CD4-positive, CD25-positive, alpha-beta regulatory T cell (primary cell): ENCODE measurements around the gene OR2T34. TPM values are rescaled to one million over a fixed set of nuclear protein-coding genes. Genes with fewer than 3 reads are reported as not detected.
"Not testable (repeated sequence)": the region's sequence is repeated elsewhere in the genome, so short reads cannot be mapped to it uniquely, and the experiment has no call there.

Experiments
- ATAC-seq, 2 donors: fragments of 150-1000 bp; cut with Tn5 transposase; one replicate each; pipeline ENCODE4 v1.10.0; 2021; ENCODE audit warnings: low read depth in 2 of 2, moderate number of reproducible peaks in 2 of 2, moderate library complexity in 1 of 2
- DNase-seq, 3 donors: peaks; one replicate each; pipeline versions ENCODE4 v3.0.0 to v3.0.0-alpha.2; 2012 to 2022; ENCODE audit warnings: mixed read lengths in 1 of 3
- H3K27ac ChIP-seq: one replicate; pipeline ENCODE4 v1.7.0; 2013; ENCODE audit warnings: mild to moderate bottlenecking, low read length; ENCODE audit not compliant: insufficient read depth, poor library complexity, severe bottlenecking
- H3K27me3 ChIP-seq: one replicate; pipeline ENCODE4 v1.7.0; 2013; ENCODE audit warnings: low read length; ENCODE audit not compliant: control insufficient read depth, insufficient read depth
- H3K36me3 ChIP-seq: one replicate; pipeline ENCODE4 v1.7.0; 2013; ENCODE audit warnings: mild to moderate bottlenecking, low read length, moderate library complexity; ENCODE audit not compliant: control insufficient read depth, insufficient read depth
- H3K4me1 ChIP-seq: 2 replicates; pipeline ENCODE4 v1.7.0; 2013; ENCODE audit warnings: mild to moderate bottlenecking, low read length; ENCODE audit not compliant: insufficient read depth, control insufficient read depth, poor library complexity, severe bottlenecking
- H3K4me3 ChIP-seq: one replicate; pipeline ENCODE4 v1.7.0; 2013; ENCODE audit warnings: low read depth, mild to moderate bottlenecking, low read length, moderate library complexity
- H3K9me3 ChIP-seq, 2 experiments: 1 replicate in 1 of 2; 2 replicates in 1 of 2; pipeline ENCODE4 v1.7.0; 2013; ENCODE audit warnings: low read length in 2 of 2, mild to moderate bottlenecking in 1 of 2, moderate library complexity in 1 of 2; ENCODE audit not compliant: control insufficient read depth in 2 of 2
- H3K27ac Mint-ChIP-seq, 3 donors: one replicate each; pipeline ENCODE4 v1.8.0; 2020 to 2022; ENCODE audit warnings: mild to moderate bottlenecking in 3 of 3, mixed read lengths in 3 of 3, moderate library complexity in 2 of 3
- H3K27me3 Mint-ChIP-seq: one replicate; pipeline ENCODE4 v1.8.0; 2022; ENCODE audit warnings: mild to moderate bottlenecking, mixed read lengths
- H3K36me3 Mint-ChIP-seq: one replicate; pipeline ENCODE4 v1.8.0; 2020; ENCODE audit warnings: mixed read lengths
- H3K4me1 Mint-ChIP-seq, 4 donors: one replicate each; pipeline ENCODE4 v1.8.0; 2020 to 2022; ENCODE audit warnings: mixed read lengths in 4 of 4, mild to moderate bottlenecking in 1 of 4
- H3K4me3 Mint-ChIP-seq, 4 donors: one replicate each; pipeline ENCODE4 v1.8.0; 2020 to 2022; ENCODE audit warnings: mild to moderate bottlenecking in 4 of 4, mixed read lengths in 4 of 4, moderate library complexity in 3 of 4
- H3K9me3 Mint-ChIP-seq, 7 donors: one replicate each; pipeline ENCODE4 v1.8.0; 2020 to 2022; ENCODE audit warnings: mixed read lengths in 7 of 7, mild to moderate bottlenecking in 3 of 7, moderate library complexity in 2 of 7
- polyA plus RNA-seq, 4 donors: library from polyadenylated mRNA; unstranded; fragments of 300-500 nt; fragmentation: Illumina TruSeq; gene quantifications; one replicate each; pipeline ENCODE4 v1.2.3, GENCODE V29; 2021
- total RNA-seq: library from RNA; stranded (reverse); gene quantifications from one replicate; pipeline ENCODE4 v1.2.3, GENCODE V29; 2022

OR2T34 gene, protein sequence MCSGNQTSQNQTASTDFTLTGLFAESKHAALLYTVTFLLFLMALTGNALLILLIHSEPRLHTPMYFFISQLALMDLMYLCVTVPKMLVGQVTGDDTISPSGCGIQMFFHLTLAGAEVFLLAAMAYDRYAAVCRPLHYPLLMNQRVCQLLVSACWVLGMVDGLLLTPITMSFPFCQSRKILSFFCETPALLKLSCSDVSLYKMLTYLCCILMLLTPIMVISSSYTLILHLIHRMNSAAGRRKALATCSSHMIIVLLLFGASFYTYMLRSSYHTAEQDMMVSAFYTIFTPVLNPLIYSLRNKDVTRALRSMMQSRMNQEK
- total RNA-seq (not detected), polyA plus RNA-seq (not detected)

DNA sequence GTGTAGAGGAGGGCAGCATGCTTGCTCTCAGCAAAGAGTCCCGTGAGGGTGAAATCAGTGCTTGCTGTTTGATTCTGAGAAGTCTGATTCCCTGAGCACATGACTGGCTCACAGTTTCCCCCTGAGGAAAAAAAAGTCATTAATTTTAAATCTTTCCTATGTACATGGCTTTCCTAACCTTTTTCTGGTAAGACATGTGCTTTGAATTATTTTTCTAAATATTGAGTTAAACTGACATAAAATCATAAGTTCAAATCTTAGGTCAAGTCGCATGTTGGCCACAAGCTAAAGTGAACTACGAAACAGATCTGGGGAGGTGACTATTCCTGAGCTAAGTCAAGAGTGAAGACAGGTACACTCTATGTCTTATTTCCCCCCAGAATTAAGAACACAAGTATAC lies at the start of gene OR2T34:
TSS of gene OR2T34 (minus strand) at position 101 of the 400 bp plus-strand sequence. CDS start at position 101, 0 bp downstream.
- H3K36me3 Mint-ChIP-seq, H3K4me3 Mint-ChIP-seq, DNase-seq, H3K4me1 ChIP-seq, H3K4me3 ChIP-seq, H3K27ac Mint-ChIP-seq, H3K27ac ChIP-seq, H3K9me3 ChIP-seq, H3K36me3 ChIP-seq, ATAC-seq, H3K27me3 ChIP-seq, H3K27me3 Mint-ChIP-seq, H3K9me3 Mint-ChIP-seq, H3K4me1 Mint-ChIP-seq: not testable (repeated sequence)

DNA sequence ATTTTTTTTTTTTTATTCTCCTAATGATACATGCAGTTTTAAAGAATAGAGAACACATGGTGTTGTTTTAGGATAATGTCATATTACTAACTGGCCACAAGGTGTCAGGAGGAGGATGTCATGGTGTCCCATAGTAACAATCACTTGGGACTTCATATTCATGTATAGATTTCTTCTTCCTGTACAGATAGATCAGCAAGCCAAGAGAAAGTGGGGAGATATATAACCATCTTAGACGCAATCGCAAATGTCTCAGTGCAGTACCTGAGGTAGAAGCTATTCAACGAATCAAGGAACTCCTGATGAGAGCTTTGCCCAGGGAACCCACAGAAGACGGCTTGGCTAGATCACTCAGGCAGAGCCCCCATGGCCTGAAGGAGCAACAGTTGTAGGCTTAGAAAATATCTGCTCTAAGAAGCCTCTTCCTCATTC lies 48.0 kb upstream of the OR2T34 start:
- H3K27ac ChIP-seq: no peak overlapping the region
- no peaks in the 10 kb centered on the region for H3K36me3 ChIP-seq
- peaks cover 0 to 3% (median under 1%) of the 10 kb centered on the region in 4 donors for H3K4me1 Mint-ChIP-seq
- H3K27me3 ChIP-seq: no peaks in the 10 kb centered on the region
- H3K9me3 Mint-ChIP-seq: no peaks in the 10 kb centered on the region
- no peak overlapping the region for H3K4me3 Mint-ChIP-seq
- peak; percentile 62 to 74 for ATAC-seq
- H3K4me3 ChIP-seq: no peak overlapping the region
- peak in 2 of 3 donors; percentile 17 to 57 for DNase-seq
- no peaks in the 10 kb centered on the region for H3K27me3 Mint-ChIP-seq
- H3K27ac Mint-ChIP-seq: no peak overlapping the region
- H3K9me3 ChIP-seq: no peaks in the 10 kb centered on the region
- H3K4me1 ChIP-seq: no peaks in the 10 kb centered on the region
- H3K36me3 Mint-ChIP-seq: no peaks in the 10 kb centered on the region

DNA sequence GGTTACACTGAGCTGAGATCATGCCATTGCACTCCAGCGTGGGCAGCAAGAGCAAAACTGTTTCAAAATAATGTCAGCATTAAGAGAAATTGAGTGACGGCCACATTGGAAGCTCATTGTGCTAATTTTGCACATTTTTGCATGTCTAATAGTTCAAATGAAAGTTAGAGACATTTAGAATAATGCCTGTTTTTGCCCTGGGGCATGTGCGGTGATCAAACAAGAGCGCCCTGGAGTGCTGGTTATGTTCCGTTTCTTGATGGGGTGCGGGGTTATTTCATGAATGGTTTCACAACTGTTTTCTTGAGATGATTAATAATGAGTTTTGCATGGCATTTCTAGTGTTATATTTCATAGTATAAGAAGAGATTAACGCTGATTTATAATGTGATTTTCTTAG lies 47.2 kb upstream of the OR2T34 start:
- no peaks in the 10 kb centered on the region for H3K36me3 Mint-ChIP-seq
- H3K27ac Mint-ChIP-seq: no peak overlapping the region
- H3K4me3 Mint-ChIP-seq: no peak overlapping the region
- no peaks in the 10 kb centered on the region for H3K4me1 ChIP-seq
- no peaks in the 10 kb centered on the region for H3K9me3 ChIP-seq
- no peak overlapping the region for H3K4me3 ChIP-seq
- no peak overlapping the region for H3K27ac ChIP-seq
- no peaks in the 10 kb centered on the region for H3K27me3 ChIP-seq
- H3K36me3 ChIP-seq: no peaks in the 10 kb centered on the region
- no peak for DNase-seq
- peaks cover 0 to 3% (median under 1%) of the 10 kb centered on the region in 4 donors for H3K4me1 Mint-ChIP-seq
- H3K9me3 Mint-ChIP-seq: no peaks in the 10 kb centered on the region
- no peaks in the 10 kb centered on the region for H3K27me3 Mint-ChIP-seq
- no peak for ATAC-seq

DNA sequence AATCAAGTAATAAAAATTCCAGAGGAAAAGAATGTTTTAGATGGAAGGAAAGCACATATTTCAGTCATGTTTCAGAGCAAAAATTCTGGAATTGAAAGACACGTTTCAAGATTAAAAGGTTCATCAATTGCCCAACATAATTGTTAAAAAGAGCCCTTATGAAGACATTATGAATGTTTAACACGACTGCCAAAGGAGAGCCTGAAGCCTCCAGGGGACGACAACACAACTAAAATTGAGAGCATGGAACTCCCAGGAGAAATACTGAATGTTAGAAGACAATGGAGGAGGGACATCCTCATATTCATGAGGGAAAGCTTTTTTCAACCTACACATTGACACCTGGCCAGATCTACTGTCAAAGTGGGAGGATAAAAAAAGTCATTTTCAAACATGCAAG lies 44.3 kb upstream of the OR2T34 start:
- Mint-ChIP-seq H3K4me1 (peaks cover 0 to 3% (median under 1%) of the 10 kb centered on the region in 4 donors), H3K4me3 (no peak overlapping the region), H3K27me3 (no peaks in the 10 kb centered on the region), H3K9me3 (no peaks in the 10 kb centered on the region), H3K36me3 (no peaks in the 10 kb centered on the region), H3K27ac (peak overlapping the region in 1 of 3 donors; percentile 13)
- ATAC-seq (no peak), DNase-seq (peak in 2 of 3 donors; percentile 14 to 55)
- Histone ChIP-seq H3K27me3 (no peaks in the 10 kb centered on the region), H3K36me3 (no peaks in the 10 kb centered on the region), H3K9me3 (no peaks in the 10 kb centered on the region), H3K4me3 (no peak overlapping the region), H3K27ac (no peak overlapping the region), H3K4me1 (no peaks in the 10 kb centered on the region)

DNA sequence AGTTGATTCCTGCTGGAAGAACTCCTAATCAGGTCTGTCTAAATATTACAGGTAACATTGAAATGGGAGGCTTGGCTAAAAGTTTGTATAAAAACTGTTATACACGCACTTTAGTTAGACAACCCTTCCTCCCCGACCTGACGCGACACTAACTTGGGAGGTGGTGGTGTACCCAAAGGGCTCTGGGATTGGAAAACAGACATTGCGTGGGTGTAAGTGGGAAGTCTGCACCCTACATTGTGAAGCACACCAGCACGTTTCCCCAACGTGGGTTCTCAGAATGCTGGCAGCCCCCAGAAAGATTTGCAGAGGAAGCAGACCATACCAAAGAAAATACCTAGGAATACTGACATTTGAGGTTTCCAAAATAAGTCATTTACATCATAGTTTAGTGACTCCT lies 43.6 kb upstream of the OR2T34 start:
- H3K27me3 ChIP-seq: no peaks in the 10 kb centered on the region
- H3K36me3 ChIP-seq: no peaks in the 10 kb centered on the region
- H3K27ac ChIP-seq: no peak overlapping the region
- Mint-ChIP-seq H3K36me3 (no peaks in the 10 kb centered on the region), H3K9me3 (no peaks in the 10 kb centered on the region), H3K4me1 (peaks cover 0 to 3% (median under 1%) of the 10 kb centered on the region in 4 donors), H3K27ac (no peak overlapping the region), H3K27me3 (no peaks in the 10 kb centered on the region), H3K4me3 (no peak overlapping the region)
- no peak overlapping the region for H3K4me3 ChIP-seq
- H3K4me1 ChIP-seq: no peaks in the 10 kb centered on the region
- DNase-seq (no peak), ATAC-seq (no peak)
- H3K9me3 ChIP-seq: no peaks in the 10 kb centered on the region

DNA sequence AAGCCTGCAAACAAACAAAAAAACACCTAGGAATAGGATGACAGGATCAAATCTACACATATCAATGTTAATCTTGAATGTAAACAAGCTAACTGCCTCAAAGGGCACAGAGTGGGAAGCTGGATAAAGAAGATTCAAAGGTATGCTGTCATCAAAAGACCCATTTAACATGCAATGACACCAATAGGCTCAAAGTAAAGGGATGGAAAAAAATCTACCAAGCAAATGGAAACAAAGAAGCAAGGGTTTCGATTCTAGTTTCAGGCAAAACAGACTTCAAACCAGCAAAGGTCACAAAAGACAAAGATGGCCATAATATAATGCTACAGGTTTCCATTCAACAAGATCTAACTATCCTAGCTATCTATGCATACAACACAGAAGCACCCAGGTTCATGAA lies 39.2 kb upstream of the OR2T34 start:
- no peaks in the 10 kb centered on the region for H3K27me3 Mint-ChIP-seq
- no peaks in the 10 kb centered on the region for H3K36me3 Mint-ChIP-seq
- H3K27ac Mint-ChIP-seq: no peak overlapping the region

DNA sequence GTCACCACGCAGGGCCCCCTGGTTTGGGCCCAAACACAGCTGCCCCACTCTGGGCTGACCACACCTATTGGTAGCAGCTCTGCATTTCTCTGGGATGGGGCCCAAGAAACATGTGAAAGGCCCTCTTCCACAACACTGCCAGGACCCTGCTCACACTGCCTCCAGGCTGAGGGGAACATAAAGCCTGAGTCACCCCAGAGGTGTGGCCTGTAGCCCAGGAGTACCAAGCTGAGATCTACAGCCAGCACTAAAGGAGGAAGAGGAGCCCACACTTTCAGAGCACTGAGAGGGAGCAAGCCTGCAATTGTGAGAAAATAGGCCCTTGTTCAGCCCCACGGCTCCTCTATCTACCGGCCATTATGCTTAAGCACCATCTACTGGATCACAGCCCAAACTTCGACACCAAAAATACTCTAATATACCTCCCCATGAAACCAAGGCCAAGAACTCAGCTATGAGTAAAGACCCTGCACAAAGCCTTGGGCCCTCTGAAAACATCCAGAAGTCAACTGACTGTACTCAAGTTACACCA lies 37.4 kb upstream of the OR2T34 start:
- Mint-ChIP-seq H3K27ac (peak overlapping the region in 1 of 3 donors; percentile 17), H3K9me3 (no peaks in the 10 kb centered on the region), H3K4me3 (no peak overlapping the region), H3K27me3 (no peaks in the 10 kb centered on the region), H3K36me3 (no peaks in the 10 kb centered on the region), H3K4me1 (peaks cover 0 to 2% (median 0%) of the 10 kb centered on the region in 4 donors)
- H3K27ac ChIP-seq: no peak overlapping the region
- DNase-seq (peak in 2 of 3 donors; percentile 8 to 25), ATAC-seq (peak; percentile 28 to 34)
- no peak overlapping the region for H3K4me3 ChIP-seq
- no peaks in the 10 kb centered on the region for H3K4me1 ChIP-seq
- H3K36me3 ChIP-seq: no peaks in the 10 kb centered on the region
- H3K9me3 ChIP-seq: no peaks in the 10 kb centered on the region
- no peaks in the 10 kb centered on the region for H3K27me3 ChIP-seq

More for the DNA sequence above, 39.2 kb upstream of the OR2T34 start:
- DNase-seq (no peak), ATAC-seq (no peak)
- H3K9me3 Mint-ChIP-seq: no peaks in the 10 kb centered on the region
- Histone ChIP-seq H3K9me3 (no peaks in the 10 kb centered on the region), H3K27me3 (no peaks in the 10 kb centered on the region), H3K4me1 (no peaks in the 10 kb centered on the region), H3K27ac (no peak overlapping the region), H3K4me3 (no peak overlapping the region), H3K36me3 (no peaks in the 10 kb centered on the region)
- peaks cover 0 to 4% (median 0%) of the 10 kb centered on the region in 4 donors for H3K4me1 Mint-ChIP-seq
- no peak overlapping the region for H3K4me3 Mint-ChIP-seq

DNA sequence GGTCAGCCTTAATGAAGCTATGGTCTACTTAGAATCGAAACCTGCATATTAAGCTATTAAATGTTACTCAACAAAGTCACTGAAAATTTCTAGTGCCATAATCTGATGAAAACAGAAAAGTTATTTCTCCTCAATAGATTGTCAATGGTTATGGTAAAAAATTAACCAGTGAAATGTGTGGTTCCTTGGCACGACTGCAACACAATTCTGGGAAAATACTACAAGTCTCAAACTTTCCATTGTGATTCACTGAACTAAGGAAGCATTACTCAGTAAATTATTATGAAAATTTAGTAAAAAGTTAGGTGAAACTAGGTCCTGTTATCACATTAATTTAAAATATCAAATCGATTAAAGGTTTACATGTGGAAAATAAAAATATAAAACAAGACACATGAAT lies 35.7 kb upstream of the OR2T34 start:
- ATAC-seq (no peak), DNase-seq (no peak)
- Histone ChIP-seq H3K4me1 (no peaks in the 10 kb centered on the region), H3K9me3 (no peaks in the 10 kb centered on the region), H3K27me3 (no peaks in the 10 kb centered on the region), H3K36me3 (no peaks in the 10 kb centered on the region), H3K27ac (no peak overlapping the region), H3K4me3 (no peak overlapping the region)
- no peaks in the 10 kb centered on the region for H3K27me3 Mint-ChIP-seq
- no peaks in the 10 kb centered on the region for H3K9me3 Mint-ChIP-seq
- H3K36me3 Mint-ChIP-seq: no peaks in the 10 kb centered on the region
- H3K4me1 Mint-ChIP-seq: peaks cover 0 to 2% (median 0%) of the 10 kb centered on the region in 4 donors
- H3K4me3 Mint-ChIP-seq: no peak overlapping the region
- no peak overlapping the region for H3K27ac Mint-ChIP-seq
